H1 (cell line): ENCODE results near the gene BMF. TPM values are rescaled to one million over a fixed set of nuclear protein-coding genes. Genes with fewer than 3 reads are reported as not detected.
A peak's percentile ranks its signal among the peaks of the same experiment; 100 is the strongest.

Experiments
- ATF3 ChIP-seq: IDR thresholded peaks from 2 replicates; pipeline ENCODE4 v1.6.1; 2011; ENCODE audit warnings: low read depth, mild to moderate bottlenecking, low read length; ENCODE audit not compliant: insufficient read depth
- CBX8 ChIP-seq: fragments of 300-800, 300-1000 bp; sonication (generic); IDR thresholded peaks from 2 replicates; pipeline ENCODE4 v1.7.1; 2016; ENCODE audit warnings: low read depth, low read length, borderline replicate concordance
- CHD2 ChIP-seq: IDR thresholded peaks from 2 replicates; pipeline ENCODE4 v1.6.1; 2012; ENCODE audit warnings: low read length, improper control_type of control experiment
- CTBP2 ChIP-seq: IDR thresholded peaks from 2 replicates; pipeline ENCODE4 v1.7.0; 2011; ENCODE audit warnings: borderline replicate concordance, mild to moderate bottlenecking, moderate library complexity, mixed read lengths, low read length; ENCODE audit not compliant: insufficient read depth, insufficient read length
- CTCF ChIP-seq, 3 experiments: IDR thresholded peaks; 1 replicate in 2 of 3; 2 replicates in 1 of 3; pipeline versions ENCODE4 v1.5.1 to v1.6.1; 2011; ENCODE audit warnings: low read length in 3 of 3, mild to moderate bottlenecking in 3 of 3, inconsistent platforms in 2 of 3, low read depth in 1 of 3, moderate library complexity in 1 of 3; ENCODE audit not compliant: insufficient read depth in 1 of 3; ENCODE audit errors: control extremely low read depth in 1 of 3
- FOSL1 ChIP-seq: IDR thresholded peaks from 2 replicates; pipeline ENCODE4 v1.6.1; 2011; ENCODE audit warnings: mild to moderate bottlenecking, low read depth, low read length, moderate library complexity; ENCODE audit not compliant: insufficient read depth
- HDAC2 ChIP-seq, 2 experiments: fragments of 300-600 bp in 1 of 2; sonication (generic) in 1 of 2; IDR thresholded peaks; 2 replicates each; pipeline ENCODE4 v1.6.1; 2011 to 2012; ENCODE audit warnings: low read depth in 2 of 2, low read length in 2 of 2, mild to moderate bottlenecking in 2 of 2, moderate library complexity in 2 of 2, borderline replicate concordance in 1 of 2, inconsistent platforms in 1 of 2
- KDM4A ChIP-seq: IDR thresholded peaks from one replicate; pipeline ENCODE4 v1.7.1; 2012; ENCODE audit warnings: low read depth, mild to moderate bottlenecking, moderate library complexity, low read length, inconsistent platforms; ENCODE audit not compliant: severe bottlenecking
- KDM5A ChIP-seq: fragments of 200-600 bp; IDR thresholded peaks from 2 replicates; pipeline ENCODE4 v1.7.1; 2012; ENCODE audit warnings: mild to moderate bottlenecking, low read length, inconsistent platforms, mixed read lengths
- RAD21 ChIP-seq, 2 experiments: IDR thresholded peaks in 1 of 2; conservative IDR thresholded peaks in 1 of 2; 2 replicates each; pipeline ENCODE4 v1.6.1; 2011; ENCODE audit warnings: low read depth in 2 of 2, low read length in 2 of 2, improper control_type of control experiment in 1 of 2, inconsistent platforms in 1 of 2, mild to moderate bottlenecking in 1 of 2, moderate library complexity in 1 of 2
- SUZ12 ChIP-seq: fragments of 200-600 bp; sonication (generic); IDR thresholded peaks from 2 replicates; pipeline ENCODE4 v1.6.1; 2012; ENCODE audit warnings: mild to moderate bottlenecking, inconsistent platforms, low read length, moderate library complexity, mixed read lengths
- TAF7 ChIP-seq: optimal IDR thresholded peaks from 2 replicates; pipeline ENCODE3; 2011; ENCODE audit warnings: low read depth, mild to moderate bottlenecking, inconsistent platforms, low read length, moderate library complexity, borderline replicate concordance
- TBP ChIP-seq: IDR thresholded peaks from 2 replicates; pipeline ENCODE4 v1.6.1; 2011; ENCODE audit warnings: low read depth, low read length, improper control_type of control experiment
- ZNF274 ChIP-seq: IDR thresholded peaks from 2 replicates; pipeline ENCODE4 v1.7.0; 2012; ENCODE audit warnings: low read length, borderline replicate concordance; ENCODE audit errors: extremely low read depth
- polyA plus RNA-seq, 7 experiments: library from polyadenylated mRNA; depleted of rRNA in 3 of 7; stranded (reverse) in 5 of 7; unstranded in 2 of 7; fragments of >200 nt in 5 of 7; fragments of 200-250 nt in 2 of 7; gene quantifications; 1 replicate in 5 of 7; 2 replicates in 1 of 7; 4 replicates in 1 of 7; pipeline versions ENCODE4 v1.2.1 to v1.2.3, GENCODE V29; 2011 to 2013; ENCODE audit warnings: missing spikeins in 2 of 7, mixed read lengths in 2 of 7
- total RNA-seq: library from RNA; stranded (reverse); fragmentation: NEBNext Ultra II Directional; extraction: Animal tissue kit (Norgen Biotek cat#: 25700); gene quantifications from 2 replicates; pipeline ENCODE4 v1.2.1, GENCODE V29; 2021
- TF ChIP-seq, protein P1 (sequence below): IDR thresholded peaks from 2 replicates; pipeline ENCODE4 v1.6.1; 2012; ENCODE audit warnings: inconsistent platforms
- TF ChIP-seq, protein P2 (sequence below): IDR thresholded peaks from 2 replicates; pipeline ENCODE4 v1.6.1; 2011; ENCODE audit warnings: low read length, improper control_type of control experiment

The BMF gene
- total and polyA plus RNA-seq, 2 of the 8 experiments (the other 6 are each of a cell fraction or from before 2014, with no cell fraction given): 21.2 to 24.2 TPM

- TF ChIP-seq HDAC2 (IDR thresholded peaks at IDR 0.05; ENCODE audit: borderline replicate concordance in 1 of 2, low read depth in 2 of 2, low read length in 2 of 2) (no peak), KDM5A (no peak), FOSL1 (no peak), SUZ12 (no peak), RAD21 (IDR thresholded peaks at IDR 0.05 in 1 of 2, conservative IDR thresholded peaks at IDR 0.05 in 1 of 2; ENCODE audit: low read depth in 2 of 2, low read length in 2 of 2) (no peak), CTCF (IDR thresholded peaks at IDR 0.05; ENCODE audit: control extremely low read depth in 1 of 3, insufficient read depth in 1 of 3, low read depth in 1 of 3, low read length in 3 of 3) (no peak), CTBP2 (peak; percentile 50), KDM4A (no peak), CBX8 (no peak), ATF3 (no peak), TAF7 (no peak), CHD2 (peak; percentile 84), TBP (no peak), ZNF274 (no peak)
- TF ChIP-seq, protein P1, sequence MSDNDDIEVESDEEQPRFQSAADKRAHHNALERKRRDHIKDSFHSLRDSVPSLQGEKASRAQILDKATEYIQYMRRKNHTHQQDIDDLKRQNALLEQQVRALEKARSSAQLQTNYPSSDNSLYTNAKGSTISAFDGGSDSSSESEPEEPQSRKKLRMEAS: peak; percentile 58; the same call in 1 of the 2 replicates
- TF ChIP-seq, protein P2, sequence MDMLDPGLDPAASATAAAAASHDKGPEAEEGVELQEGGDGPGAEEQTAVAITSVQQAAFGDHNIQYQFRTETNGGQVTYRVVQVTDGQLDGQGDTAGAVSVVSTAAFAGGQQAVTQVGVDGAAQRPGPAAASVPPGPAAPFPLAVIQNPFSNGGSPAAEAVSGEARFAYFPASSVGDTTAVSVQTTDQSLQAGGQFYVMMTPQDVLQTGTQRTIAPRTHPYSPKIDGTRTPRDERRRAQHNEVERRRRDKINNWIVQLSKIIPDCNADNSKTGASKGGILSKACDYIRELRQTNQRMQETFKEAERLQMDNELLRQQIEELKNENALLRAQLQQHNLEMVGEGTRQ: no peak
These were observed 39.2 kb downstream of the BMF start (continued) for GRCh38 chr15:40069178-40070165.
